ENCODE data around the gene SLC23A1. TPM values are rescaled to one million over a fixed set of nuclear protein-coding genes. Genes with fewer than 3 reads are reported as not detected.

SLC23A1 gene
- total RNA-seq (not detected), polyA plus RNA-seq (not detected)

GRCh38 chr5:139383275-139383992 is at the start of gene SLC23A1:
SLC23A1 (minus strand) TSS chr5:139383297; CDS start chr5:139383253, 44 bp downstream.
- DNase-seq: no peak
- peaks cover 20% of the 10 kb centered on the region for H3K4me1 ChIP-seq (ENCODE audit: insufficient read depth, low read length)
- intact Hi-C loops (cut with micrococcal nuclease): no loop called here
- CTCF ChIA-PET (ENCODE audit: partially characterized antibody): no interaction called here
- no peaks in the 10 kb centered on the region for H3K36me3 ChIP-seq (ENCODE audit: insufficient read depth, low read length)
- no peaks in the 10 kb centered on the region for H3K9me3 ChIP-seq (ENCODE audit: control insufficient read depth in 1 of 2, low read length in 2 of 2)
- H3K27ac ChIP-seq (ENCODE audit: low read depth, low read length): no peak within 1 kb of the TSS
- POLR2A ChIA-PET (ENCODE audit: partially characterized antibody): interaction anchor here (2.6 kb wide), 1 partner anchor 42 kb away, joined by 13 read pairs; the partner anchor contains the start of gene PAIP2
- no peak within 1 kb of the TSS for H3K4me3 ChIP-seq (ENCODE audit: low read length in 2 of 2)
- Mint-ChIP-seq H3K27me3 (no peaks in the 10 kb centered on the region), H3K9me3 (no peaks in the 10 kb centered on the region), H3K4me3 (peak within 1 kb of the TSS in 2 of 8 donors; percentile 10 to 15), H3K27ac (peak within 1 kb of the TSS in 4 of 7 donors; percentile 53 to 95 (median 61)), H3K4me1 (peaks cover 18 to 28% (median 22%) of the 10 kb centered on the region in 4 donors), H3K36me3 (peaks cover 0 to 1% of the 10 kb centered on the region in 2 donors)
- no peaks in the 10 kb centered on the region for H3K27me3 ChIP-seq (ENCODE audit: insufficient read depth, low read length)

- Histone ChIP-seq H3K4me3 (ENCODE audit: low read length in 2 of 2) (no peak overlapping the region), H3K27me3 (ENCODE audit: insufficient read depth, low read length) (no peaks in the 10 kb centered on the region), H3K27ac (ENCODE audit: low read depth, low read length) (no peak overlapping the region), H3K36me3 (ENCODE audit: insufficient read depth, low read length) (no peaks in the 10 kb centered on the region), H3K4me1 (ENCODE audit: insufficient read depth, low read length) (peaks cover 9% of the 10 kb centered on the region), H3K9me3 (ENCODE audit: control insufficient read depth in 1 of 2, low read length in 2 of 2) (no peaks in the 10 kb centered on the region)
- Mint-ChIP-seq H3K36me3 (peaks cover 2 to 9% of the 10 kb centered on the region in 2 donors), H3K4me1 (peaks cover 6 to 9% (median 8%) of the 10 kb centered on the region in 4 donors), H3K27ac (no peak overlapping the region), H3K4me3 (no peak overlapping the region), H3K9me3 (no peaks in the 10 kb centered on the region), H3K27me3 (no peaks in the 10 kb centered on the region)
- ChIA-PET POLR2A (ENCODE audit: partially characterized antibody) (interaction anchor here (2.3 kb wide), 1 partner anchor 8 kb away, joined by 25 read pairs; the partner anchor contains the start of gene DNAJC18), CTCF (ENCODE audit: partially characterized antibody) (interaction anchor here (2.7 kb wide), 1 partner anchor 9 kb away, joined by 18 read pairs; no protein-coding TSS in a partner anchor)
- DNase-seq: no peak
- intact Hi-C loops (cut with micrococcal nuclease): no loop called here
Measured at GRCh38 chr5:139431706-139432105, 48.6 kb upstream of the SLC23A1 start.

- no peak for DNase-seq
- intact Hi-C loops (cut with micrococcal nuclease): no loop called here
- Mint-ChIP-seq H3K27ac (peak overlapping the region in 5 of 7 donors; percentile 23 to 55 (median 45)), H3K4me1 (peaks cover 6 to 9% (median 8%) of the 10 kb centered on the region in 4 donors), H3K27me3 (no peaks in the 10 kb centered on the region), H3K9me3 (no peaks in the 10 kb centered on the region), H3K36me3 (peaks cover 5 to 12% of the 10 kb centered on the region in 2 donors), H3K4me3 (no peak overlapping the region)
- ChIA-PET POLR2A (ENCODE audit: partially characterized antibody) (interaction anchor here (0.6 to 2.3 kb wide), 5 partner anchors 9 to 51 kb away, joined by 3 to 25 read pairs (median 5); partner anchors contain the start of genes DNAJC18 and SMIM33), CTCF (ENCODE audit: partially characterized antibody) (interaction anchor here (0.7 to 3.7 kb wide), 6 partner anchors 8 to 129 kb away, joined by 3 to 41 read pairs (median 4); partner anchors contain the start of gene DNAJC18)
- H3K36me3 ChIP-seq (ENCODE audit: insufficient read depth, low read length): no peaks in the 10 kb centered on the region
- H3K4me1 ChIP-seq (ENCODE audit: insufficient read depth, low read length): peaks cover 9% of the 10 kb centered on the region
- H3K4me3 ChIP-seq (ENCODE audit: low read length in 2 of 2): no peak overlapping the region
- no peaks in the 10 kb centered on the region for H3K27me3 ChIP-seq (ENCODE audit: insufficient read depth, low read length)
- H3K9me3 ChIP-seq (ENCODE audit: control insufficient read depth in 1 of 2, low read length in 2 of 2): no peaks in the 10 kb centered on the region
- no peak overlapping the region for H3K27ac ChIP-seq (ENCODE audit: low read depth, low read length)
Measured at GRCh38 chr5:139430015-139430414, 46.9 kb upstream of the SLC23A1 start.

- Histone ChIP-seq H3K36me3 (ENCODE audit: insufficient read depth, low read length) (no peaks in the 10 kb centered on the region), H3K4me3 (ENCODE audit: low read length in 2 of 2) (no peak overlapping the region), H3K27me3 (ENCODE audit: insufficient read depth, low read length) (no peaks in the 10 kb centered on the region), H3K9me3 (ENCODE audit: control insufficient read depth in 1 of 2, low read length in 2 of 2) (no peaks in the 10 kb centered on the region), H3K27ac (ENCODE audit: low read depth, low read length) (no peak overlapping the region), H3K4me1 (ENCODE audit: insufficient read depth, low read length) (peaks cover 12% of the 10 kb centered on the region)
- Mint-ChIP-seq H3K4me3 (no peak overlapping the region), H3K36me3 (peaks cover 19 to 20% of the 10 kb centered on the region in 2 donors), H3K27me3 (no peaks in the 10 kb centered on the region), H3K4me1 (peaks cover 12 to 14% (median 14%) of the 10 kb centered on the region in 4 donors), H3K27ac (no peak overlapping the region), H3K9me3 (no peaks in the 10 kb centered on the region)
- intact Hi-C loops (cut with micrococcal nuclease): no loop called here
- CTCF ChIA-PET (ENCODE audit: partially characterized antibody): interaction anchor here (1.3 to 10.0 kb wide), 3 partner anchors 52 to 240 kb away, joined by 3 to 632 read pairs (median 97); partner anchors contain the start of gene STING1
- POLR2A ChIA-PET (ENCODE audit: partially characterized antibody): interaction anchor here (1.1 to 7.1 kb wide), 2 partner anchors 48 to 86 kb away, joined by 4 to 103 read pairs; no protein-coding TSS in a partner anchor
- no peak for DNase-seq
Measured at GRCh38 chr5:139426203-139426885, 43.2 kb upstream of the SLC23A1 start.

DNA sequence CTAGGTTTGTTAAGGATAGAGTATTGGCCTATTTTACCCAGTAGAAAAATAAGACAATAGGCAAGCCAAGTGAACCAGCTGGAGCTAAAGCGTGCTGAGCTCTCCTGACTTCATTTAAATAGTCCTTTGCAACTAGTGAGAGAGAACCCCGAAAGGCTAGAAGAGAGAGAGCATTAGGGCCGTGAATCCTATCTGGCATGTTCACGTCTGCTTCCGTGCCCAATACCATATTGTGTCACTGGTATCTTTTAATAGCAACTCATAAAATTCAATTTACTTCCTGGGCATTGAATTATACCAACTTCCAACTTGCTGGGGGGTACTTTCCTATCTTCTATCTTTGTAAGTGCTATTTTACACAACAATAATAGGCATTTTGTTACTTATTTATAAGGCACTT is 42.4 kb upstream of the SLC23A1 start:
- POLR2A ChIA-PET (ENCODE audit: partially characterized antibody): interaction anchor here (1.1 to 7.1 kb wide), 2 partner anchors 49 to 87 kb away, joined by 4 to 103 read pairs; no protein-coding TSS in a partner anchor
- H3K27ac ChIP-seq (ENCODE audit: low read depth, low read length): no peak overlapping the region
- H3K36me3 Mint-ChIP-seq: peaks cover 19 to 24% of the 10 kb centered on the region in 2 donors
- CTCF ChIA-PET (ENCODE audit: partially characterized antibody): interaction anchor here (1.1 to 10.0 kb wide), 5 partner anchors 10 to 241 kb away, joined by 3 to 632 read pairs (median 4); partner anchors contain the start of gene STING1
- H3K4me3 ChIP-seq (ENCODE audit: low read length in 2 of 2): no peak overlapping the region
- H3K9me3 Mint-ChIP-seq: no peaks in the 10 kb centered on the region
- no peak overlapping the region for H3K4me3 Mint-ChIP-seq
- H3K27me3 ChIP-seq (ENCODE audit: insufficient read depth, low read length): no peaks in the 10 kb centered on the region
- H3K4me1 Mint-ChIP-seq: peaks cover 12 to 14% (median 14%) of the 10 kb centered on the region in 4 donors
- H3K36me3 ChIP-seq (ENCODE audit: insufficient read depth, low read length): no peaks in the 10 kb centered on the region
- no peak overlapping the region for H3K27ac Mint-ChIP-seq
- peaks cover 12% of the 10 kb centered on the region for H3K4me1 ChIP-seq (ENCODE audit: insufficient read depth, low read length)
- H3K27me3 Mint-ChIP-seq: no peaks in the 10 kb centered on the region
- no peaks in the 10 kb centered on the region for H3K9me3 ChIP-seq (ENCODE audit: control insufficient read depth in 1 of 2, low read length in 2 of 2)
- no peak for DNase-seq
- intact Hi-C loops (cut with micrococcal nuclease): no loop called here

- H3K27me3 ChIP-seq (ENCODE audit: insufficient read depth, low read length): no peaks in the 10 kb centered on the region
- H3K27ac Mint-ChIP-seq: peak overlapping the region in 6 of 7 donors; percentile 14 to 77 (median 50)
- H3K36me3 ChIP-seq (ENCODE audit: insufficient read depth, low read length): no peaks in the 10 kb centered on the region
- no peak overlapping the region for H3K4me3 Mint-ChIP-seq
- H3K4me3 ChIP-seq (ENCODE audit: low read length in 2 of 2): no peak overlapping the region
- ChIA-PET CTCF (ENCODE audit: partially characterized antibody) (interaction anchor here (0.7 to 10.0 kb wide), 43 partner anchors 8 to 1172 kb away, joined by 3 to 632 read pairs (median 4); partner anchors contain the start of genes DNAJC18, SMIM33, SPATA24 and STING1), POLR2A (ENCODE audit: partially characterized antibody) (interaction anchor here (0.5 to 7.1 kb wide), 11 partner anchors 15 to 207 kb away, joined by 3 to 103 read pairs (median 4); partner anchors contain the start of genes DNAJC18, SPATA24 and STING1)
- H3K36me3 Mint-ChIP-seq: peaks cover 21 to 35% of the 10 kb centered on the region in 2 donors
- no peaks in the 10 kb centered on the region for H3K9me3 Mint-ChIP-seq
- no peaks in the 10 kb centered on the region for H3K27me3 Mint-ChIP-seq
- H3K9me3 ChIP-seq (ENCODE audit: control insufficient read depth in 1 of 2, low read length in 2 of 2): no peaks in the 10 kb centered on the region
- H3K4me1 Mint-ChIP-seq: peaks cover 5 to 6% (median 6%) of the 10 kb centered on the region in 4 donors
- peak; percentile 76 to 81 (median 79) for DNase-seq
- H3K27ac ChIP-seq (ENCODE audit: low read depth, low read length): no peak overlapping the region
- intact Hi-C loops (cut with micrococcal nuclease): loop anchor here (1.0 to 5.0 kb wide), 8 partner anchors 36 to 343 kb away; partner anchors contain the start of gene STING1
- H3K4me1 ChIP-seq (ENCODE audit: insufficient read depth, low read length): peaks cover 3% of the 10 kb centered on the region
Measured at GRCh38 chr5:139422307-139422893, 39.3 kb upstream of the SLC23A1 start.
